GM12801 (cell line): ENCODE results near the gene SUCO.

Source experiments
- TF ChIP-seq, protein P1 (sequence below): IDR thresholded peaks from one replicate; pipeline ENCODE4 v1.5.1; 2011; ENCODE audit warnings: control low read depth; ENCODE audit not compliant: insufficient read length; ENCODE audit errors: extremely low read depth

The SUCO gene

DNA sequence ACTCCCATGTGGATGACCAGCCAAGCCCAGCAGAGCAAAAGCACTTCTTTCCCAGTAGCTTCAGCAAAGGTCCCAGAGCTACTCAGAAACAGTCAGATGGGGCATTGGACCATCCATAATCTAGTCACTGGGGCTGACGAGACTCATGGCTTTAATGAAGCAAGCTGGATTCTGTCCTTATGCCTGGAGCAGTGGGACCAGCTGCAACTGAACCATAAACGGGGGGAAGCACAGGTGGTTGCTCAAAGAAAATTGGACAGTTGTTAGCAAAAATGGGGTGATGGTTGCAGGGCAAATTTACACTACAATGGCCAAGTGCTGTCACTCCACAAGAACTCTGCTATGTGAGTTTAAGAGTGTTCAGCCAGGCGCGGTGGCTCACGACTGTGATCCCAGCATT, 108.5 kb downstream of the SUCO start:
- TF ChIP-seq, protein P1, sequence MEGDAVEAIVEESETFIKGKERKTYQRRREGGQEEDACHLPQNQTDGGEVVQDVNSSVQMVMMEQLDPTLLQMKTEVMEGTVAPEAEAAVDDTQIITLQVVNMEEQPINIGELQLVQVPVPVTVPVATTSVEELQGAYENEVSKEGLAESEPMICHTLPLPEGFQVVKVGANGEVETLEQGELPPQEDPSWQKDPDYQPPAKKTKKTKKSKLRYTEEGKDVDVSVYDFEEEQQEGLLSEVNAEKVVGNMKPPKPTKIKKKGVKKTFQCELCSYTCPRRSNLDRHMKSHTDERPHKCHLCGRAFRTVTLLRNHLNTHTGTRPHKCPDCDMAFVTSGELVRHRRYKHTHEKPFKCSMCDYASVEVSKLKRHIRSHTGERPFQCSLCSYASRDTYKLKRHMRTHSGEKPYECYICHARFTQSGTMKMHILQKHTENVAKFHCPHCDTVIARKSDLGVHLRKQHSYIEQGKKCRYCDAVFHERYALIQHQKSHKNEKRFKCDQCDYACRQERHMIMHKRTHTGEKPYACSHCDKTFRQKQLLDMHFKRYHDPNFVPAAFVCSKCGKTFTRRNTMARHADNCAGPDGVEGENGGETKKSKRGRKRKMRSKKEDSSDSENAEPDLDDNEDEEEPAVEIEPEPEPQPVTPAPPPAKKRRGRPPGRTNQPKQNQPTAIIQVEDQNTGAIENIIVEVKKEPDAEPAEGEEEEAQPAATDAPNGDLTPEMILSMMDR, result no peak

GRCh38 chr1:172642970-172643369, 110.0 kb downstream of the SUCO start:
- TF ChIP-seq, protein P1, result no peak

GRCh38 chr1:172646653-172647052, 113.7 kb downstream of the SUCO start:
- TF ChIP-seq, protein P1, result no peak

DNA sequence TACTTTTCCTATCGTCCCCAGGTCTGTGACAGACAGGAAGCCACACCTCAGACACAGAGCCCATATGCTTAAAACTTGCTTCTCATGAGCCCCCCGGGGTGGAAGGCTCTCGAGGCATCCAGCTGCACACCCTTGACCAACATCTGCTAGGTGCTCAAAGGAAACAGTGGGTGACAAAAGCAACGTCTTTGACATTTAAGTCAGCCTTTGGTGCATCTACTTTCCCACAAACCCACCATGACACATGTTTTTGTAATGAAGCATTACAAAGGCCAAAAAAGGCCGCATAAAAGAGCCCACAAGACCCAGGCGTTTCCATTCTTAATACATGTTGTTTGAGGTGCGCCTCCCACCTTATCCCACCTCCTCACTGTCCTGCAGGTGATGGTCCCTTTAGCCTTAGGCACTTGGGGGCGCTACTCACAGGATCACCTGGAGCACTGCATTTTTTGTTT, 114.2 kb downstream of the SUCO start:
- TF ChIP-seq, protein P1, result no peak

DNA sequence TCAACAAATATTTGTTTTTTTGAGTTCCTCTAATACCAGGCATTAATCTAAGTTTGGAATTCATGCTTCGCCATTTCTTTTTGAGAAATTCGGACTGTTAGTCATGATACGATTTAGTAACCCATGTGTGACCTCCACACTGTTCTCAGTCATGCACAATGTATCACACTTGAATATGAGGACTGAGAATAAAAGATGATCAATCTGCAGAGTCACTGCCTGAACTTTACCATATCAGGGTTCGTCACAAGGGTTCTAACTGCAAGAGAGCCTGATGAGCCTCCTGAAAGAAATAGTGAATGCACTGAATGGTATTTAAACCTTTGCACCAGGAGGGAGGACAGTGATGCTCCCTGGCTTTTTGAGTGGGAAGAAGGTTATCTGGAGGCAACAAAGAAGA, 115.0 kb downstream of the SUCO start:
- TF ChIP-seq, protein P1, result no peak

DNA sequence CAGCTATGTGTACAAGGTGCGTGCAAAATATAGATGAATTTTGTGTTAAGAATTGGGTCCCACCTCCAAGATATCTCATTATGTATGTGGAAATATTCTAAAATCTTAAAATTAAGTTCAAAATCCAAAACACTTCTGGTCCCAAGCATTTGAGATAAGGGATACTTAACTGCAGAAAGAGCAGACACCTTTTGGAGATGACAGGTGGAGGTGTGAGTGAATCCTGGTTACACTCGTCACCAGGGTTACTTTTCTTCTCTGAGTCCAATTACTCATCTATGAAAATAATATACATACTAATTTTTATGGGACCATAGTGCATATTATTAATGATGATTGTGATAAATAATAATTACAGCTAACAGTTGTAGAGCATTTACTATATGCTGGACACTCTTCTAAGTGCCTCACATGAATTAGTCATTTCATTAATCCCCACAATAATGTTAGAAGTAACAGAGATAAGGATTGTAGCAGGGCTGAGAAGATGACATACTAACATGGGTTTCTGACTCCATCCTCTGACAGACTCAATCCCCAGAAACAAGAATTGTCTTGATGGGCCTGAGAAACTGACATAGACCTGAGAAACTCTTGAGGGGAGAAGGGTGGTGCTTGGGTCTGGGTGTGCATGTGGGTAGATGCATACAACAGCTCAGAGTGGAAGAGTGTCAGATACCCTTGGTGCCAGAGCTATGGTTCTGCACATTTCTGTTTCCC, 117.7 kb downstream of the SUCO start:
- TF ChIP-seq, protein P1, result no peak

- TF ChIP-seq, protein P1, result no peak
Observed at GRCh38 chr1:172653015-172653709, 120.2 kb downstream of the SUCO start.
